ENCODE measurements around the gene EFCAB6. TPM values are rescaled to one million over a fixed set of nuclear protein-coding genes. Genes with fewer than 3 reads are reported as not detected.

Gene EFCAB6
- total and polyA plus RNA-seq, 2 donors (not counting 1 experiment from before 2014, with no cell fraction given) = 0.07 to 0.10 TPM

DNA sequence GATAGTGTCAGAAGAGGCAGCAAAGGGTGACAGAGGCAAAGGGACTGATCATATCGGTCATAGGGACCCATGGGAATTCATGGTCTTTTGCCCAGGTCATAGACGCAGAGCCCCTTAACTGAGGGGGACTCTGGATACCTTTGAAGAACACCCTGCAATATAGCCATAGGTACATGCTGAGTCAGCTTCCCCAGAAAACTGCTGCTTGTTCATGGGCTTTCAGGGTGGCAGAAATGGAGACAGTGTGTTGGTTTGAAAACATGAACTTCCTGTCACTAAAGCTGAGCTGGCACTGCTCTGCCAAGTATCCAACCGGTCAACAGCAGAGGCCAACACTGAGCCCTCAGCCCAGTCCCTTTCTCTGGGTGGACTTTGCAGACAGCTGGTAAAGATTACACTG lies 114.2 kb downstream of the EFCAB6 start:
- 75% methylated on average over 2 of the region's 3 CpGs for WGBS (ENCODE audit: insufficient coverage)
- Histone ChIP-seq H3K4me1 (ENCODE audit: control insufficient read depth in 2 of 2, insufficient read depth in 2 of 2, low read length in 2 of 2) (no peaks in the 10 kb centered on the region), H3K9ac (ENCODE audit: low read length) (no peak overlapping the region), H3K4me3 (ENCODE audit: control extremely low read depth in 1 of 5, extremely low read depth in 1 of 5, insufficient read depth in 1 of 5, low read depth in 2 of 5, low read length in 4 of 5) (no peak overlapping the region), H4K20me1 (ENCODE audit: control insufficient read depth, insufficient read depth, low read length, poor library complexity, severe bottlenecking) (no peaks in the 10 kb centered on the region), H3K27ac (ENCODE audit: low read length in 2 of 2) (no peak overlapping the region), H3K27me3 (replicated peaks in 1 of 4; ENCODE audit: control extremely low read depth in 1 of 4, control insufficient read depth in 3 of 4, insufficient read depth in 4 of 4, low read length in 3 of 4) (no peaks in the 10 kb centered on the region), H3K79me2 (ENCODE audit: control insufficient read depth, insufficient read depth, low read length) (no peaks in the 10 kb centered on the region), H3K4me2 (replicated peaks; ENCODE audit: low read depth, low read length, poor library complexity, severe bottlenecking) (no peak overlapping the region), H2AFZ (ENCODE audit: insufficient read depth, low read depth, low read length, poor library complexity, severe bottlenecking) (no peak overlapping the region), H3K36me3 (replicated peaks in 1 of 2; ENCODE audit: control extremely low read depth in 1 of 2, control insufficient read depth in 1 of 2, extremely low read depth in 1 of 2, insufficient read depth in 2 of 2, low read length in 1 of 2) (no peaks in the 10 kb centered on the region), H3K9me3 (ENCODE audit: control extremely low read depth in 1 of 3, control insufficient read depth in 2 of 3, insufficient read depth in 1 of 3, low read length in 2 of 3) (peaks cover 0 to 6% (median 5%) of the 10 kb centered on the region in 3 donors)
- ATAC-seq (ENCODE audit: low read depth) = no peak
- Mint-ChIP-seq H3K9me3 (ENCODE audit: insufficient read depth) (no peaks in the 10 kb centered on the region), H3K4me1 (no peaks in the 10 kb centered on the region), H3K4me3 (no peak overlapping the region), H3K27me3 (peaks cover 24% of the 10 kb centered on the region), H3K27ac (no peak overlapping the region)
- ChIA-PET POLR2A (no interaction called here), CTCF (no interaction called here)
- intact Hi-C loops (cut with micrococcal nuclease) = no loop called here
- TF ChIP-seq, protein P1, sequence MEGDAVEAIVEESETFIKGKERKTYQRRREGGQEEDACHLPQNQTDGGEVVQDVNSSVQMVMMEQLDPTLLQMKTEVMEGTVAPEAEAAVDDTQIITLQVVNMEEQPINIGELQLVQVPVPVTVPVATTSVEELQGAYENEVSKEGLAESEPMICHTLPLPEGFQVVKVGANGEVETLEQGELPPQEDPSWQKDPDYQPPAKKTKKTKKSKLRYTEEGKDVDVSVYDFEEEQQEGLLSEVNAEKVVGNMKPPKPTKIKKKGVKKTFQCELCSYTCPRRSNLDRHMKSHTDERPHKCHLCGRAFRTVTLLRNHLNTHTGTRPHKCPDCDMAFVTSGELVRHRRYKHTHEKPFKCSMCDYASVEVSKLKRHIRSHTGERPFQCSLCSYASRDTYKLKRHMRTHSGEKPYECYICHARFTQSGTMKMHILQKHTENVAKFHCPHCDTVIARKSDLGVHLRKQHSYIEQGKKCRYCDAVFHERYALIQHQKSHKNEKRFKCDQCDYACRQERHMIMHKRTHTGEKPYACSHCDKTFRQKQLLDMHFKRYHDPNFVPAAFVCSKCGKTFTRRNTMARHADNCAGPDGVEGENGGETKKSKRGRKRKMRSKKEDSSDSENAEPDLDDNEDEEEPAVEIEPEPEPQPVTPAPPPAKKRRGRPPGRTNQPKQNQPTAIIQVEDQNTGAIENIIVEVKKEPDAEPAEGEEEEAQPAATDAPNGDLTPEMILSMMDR (IDR thresholded peaks at IDR 0.05) = no peak
- no peak for TF ChIP-seq EZH2 (IDR thresholded peaks at IDR 0.05; ENCODE audit: borderline replicate concordance, insufficient read depth, low read depth, low read length, poor library complexity, severe bottlenecking)
- DNase-seq = no peak

DNA sequence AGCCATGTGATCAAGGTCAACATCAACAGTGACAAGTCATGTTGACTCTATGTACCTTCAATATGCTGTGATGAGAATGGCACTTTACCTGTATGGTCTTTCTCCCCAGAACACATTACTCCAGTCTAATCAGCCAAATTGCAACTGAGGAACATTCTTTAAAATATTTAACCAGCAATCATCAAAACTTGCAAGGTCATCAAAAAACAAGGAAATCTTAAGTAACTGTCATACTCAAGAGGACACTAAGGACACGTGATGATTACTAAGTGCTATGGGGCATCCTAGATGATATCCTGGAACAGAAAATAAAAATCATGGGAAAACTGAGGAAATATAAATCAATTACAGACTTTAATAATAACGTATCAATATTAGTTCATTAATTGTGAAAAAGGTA lies 118.9 kb downstream of the EFCAB6 start:
- CTCF ChIA-PET = no interaction called here
- DNase-seq (no peak), ATAC-seq (ENCODE audit: low read depth) (no peak)
- Histone ChIP-seq H3K79me2 (ENCODE audit: control insufficient read depth, insufficient read depth, low read length) (no peaks in the 10 kb centered on the region), H3K9me3 (ENCODE audit: control extremely low read depth in 1 of 3, control insufficient read depth in 2 of 3, insufficient read depth in 1 of 3, low read length in 2 of 3) (no peaks in the 10 kb centered on the region), H4K20me1 (ENCODE audit: control insufficient read depth, insufficient read depth, low read length, poor library complexity, severe bottlenecking) (no peaks in the 10 kb centered on the region), H3K27ac (ENCODE audit: low read length in 2 of 2) (no peak overlapping the region), H3K4me2 (replicated peaks; ENCODE audit: low read depth, low read length, poor library complexity, severe bottlenecking) (no peak overlapping the region), H2AFZ (ENCODE audit: insufficient read depth, low read depth, low read length, poor library complexity, severe bottlenecking) (no peak overlapping the region), H3K4me1 (ENCODE audit: control insufficient read depth in 2 of 2, insufficient read depth in 2 of 2, low read length in 2 of 2) (no peaks in the 10 kb centered on the region), H3K36me3 (replicated peaks in 1 of 2; ENCODE audit: control extremely low read depth in 1 of 2, control insufficient read depth in 1 of 2, extremely low read depth in 1 of 2, insufficient read depth in 2 of 2, low read length in 1 of 2) (no peaks in the 10 kb centered on the region), H3K27me3 (replicated peaks in 1 of 4; ENCODE audit: control extremely low read depth in 1 of 4, control insufficient read depth in 3 of 4, insufficient read depth in 4 of 4, low read length in 3 of 4) (peaks cover 0 to 6% (median 0%) of the 10 kb centered on the region in 4 experiments), H3K4me3 (ENCODE audit: control extremely low read depth in 1 of 5, extremely low read depth in 1 of 5, insufficient read depth in 1 of 5, low read depth in 2 of 5, low read length in 4 of 5) (no peak overlapping the region), H3K9ac (ENCODE audit: low read length) (no peak overlapping the region)
- H3K9me3 Mint-ChIP-seq (ENCODE audit: insufficient read depth) = no peaks in the 10 kb centered on the region
- TF ChIP-seq EZH2 (IDR thresholded peaks at IDR 0.05; ENCODE audit: borderline replicate concordance, insufficient read depth, low read depth, low read length, poor library complexity, severe bottlenecking) = no peak
- TF ChIP-seq, protein P1 (IDR thresholded peaks at IDR 0.05) = no peak
- peaks cover 39% of the 10 kb centered on the region for H3K27me3 Mint-ChIP-seq
- H3K27ac Mint-ChIP-seq = no peak overlapping the region
- no peaks in the 10 kb centered on the region for H3K4me1 Mint-ChIP-seq
- no CpG with 5 or more reads among the region's 2 CpGs for WGBS (ENCODE audit: insufficient coverage)
- intact Hi-C loops (cut with micrococcal nuclease) = no loop called here
- H3K4me3 Mint-ChIP-seq = no peak overlapping the region
- POLR2A ChIA-PET = no interaction called here
